ENCODE results near the gene FILIP1.

DNA sequence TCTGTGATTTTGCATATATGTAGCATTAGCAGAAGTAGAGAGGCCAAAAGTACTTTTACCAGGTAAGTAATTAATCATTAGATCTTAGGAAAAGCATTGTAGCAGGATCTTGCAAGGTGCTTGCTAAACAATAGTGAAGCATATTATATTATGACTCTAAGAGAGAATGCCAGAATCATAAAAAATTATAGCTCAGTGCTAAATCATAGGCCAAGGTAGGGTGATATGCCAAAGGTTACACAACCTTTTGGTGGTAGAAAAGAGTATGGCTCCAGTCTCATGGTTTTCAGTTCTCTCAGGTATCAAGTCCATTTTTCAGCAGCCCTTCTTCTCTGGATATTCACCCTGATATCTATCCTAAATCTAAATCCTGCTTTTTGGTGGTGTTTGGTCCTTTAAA lies 192.1 kb downstream of the FILIP1 start:
- TF ChIP-seq, protein P1, sequence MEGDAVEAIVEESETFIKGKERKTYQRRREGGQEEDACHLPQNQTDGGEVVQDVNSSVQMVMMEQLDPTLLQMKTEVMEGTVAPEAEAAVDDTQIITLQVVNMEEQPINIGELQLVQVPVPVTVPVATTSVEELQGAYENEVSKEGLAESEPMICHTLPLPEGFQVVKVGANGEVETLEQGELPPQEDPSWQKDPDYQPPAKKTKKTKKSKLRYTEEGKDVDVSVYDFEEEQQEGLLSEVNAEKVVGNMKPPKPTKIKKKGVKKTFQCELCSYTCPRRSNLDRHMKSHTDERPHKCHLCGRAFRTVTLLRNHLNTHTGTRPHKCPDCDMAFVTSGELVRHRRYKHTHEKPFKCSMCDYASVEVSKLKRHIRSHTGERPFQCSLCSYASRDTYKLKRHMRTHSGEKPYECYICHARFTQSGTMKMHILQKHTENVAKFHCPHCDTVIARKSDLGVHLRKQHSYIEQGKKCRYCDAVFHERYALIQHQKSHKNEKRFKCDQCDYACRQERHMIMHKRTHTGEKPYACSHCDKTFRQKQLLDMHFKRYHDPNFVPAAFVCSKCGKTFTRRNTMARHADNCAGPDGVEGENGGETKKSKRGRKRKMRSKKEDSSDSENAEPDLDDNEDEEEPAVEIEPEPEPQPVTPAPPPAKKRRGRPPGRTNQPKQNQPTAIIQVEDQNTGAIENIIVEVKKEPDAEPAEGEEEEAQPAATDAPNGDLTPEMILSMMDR (conservative IDR thresholded peaks at IDR 0.05 in 1 of 2, IDR thresholded peaks at IDR 0.05 in 1 of 2; ENCODE audit: low read depth in 1 of 2, low read length in 2 of 2) = no peak
- no peak for TF ChIP-seq EZH2 (IDR thresholded peaks at IDR 0.05; ENCODE audit: low read length, missing control alignments)

Data from fibroblast of lung (primary cell).